GM23338 (cell line): ENCODE measurements around the gene SLCO3A1. TPM values are rescaled to one million over a fixed set of nuclear protein-coding genes. Genes with fewer than 3 reads are reported as not detected.

Experiments used
- ATAC-seq: fragments of 200-7000 bp; cut with Tn5 transposase; 3 replicates; pipeline ENCODE4 v1.9.1; 2020
- DNase-seq: peaks from one replicate; pipeline ENCODE4 v3.0.0-alpha.2; 2015; ENCODE audit warnings: low spot score
- H2AFZ ChIP-seq: fragments of 200-600 bp; sonication (generic); 2 replicates; pipeline ENCODE4 v1.8.0; 2016; ENCODE audit warnings: antibody characterized with exemption, mild to moderate bottlenecking, moderate library complexity
- H3F3A ChIP-seq: fragments of 200-600 bp; sonication (generic); replicated peaks from 2 replicates; pipeline ENCODE4 v1.8.0; 2017; ENCODE audit warnings: antibody characterized with exemption, mixed run types, low read depth
- H3K27ac ChIP-seq: fragments of 200-600 bp; sonication (generic); 2 replicates; pipeline ENCODE4 v1.6.1; 2016; ENCODE audit warnings: low read depth
- H3K27me3 ChIP-seq: fragments of 200-600 bp; sonication (generic); 2 replicates; pipeline ENCODE4 v1.8.0; 2016; ENCODE audit warnings: mild to moderate bottlenecking, mixed run types, moderate library complexity; ENCODE audit not compliant: insufficient read depth
- H3K36me3 ChIP-seq: fragments of 200-600 bp; sonication (generic); 2 replicates; pipeline ENCODE4 v1.8.0; 2016; ENCODE audit warnings: mild to moderate bottlenecking; ENCODE audit not compliant: insufficient read depth
- H3K4me1 ChIP-seq: fragments of 200-600 bp; sonication (generic); 2 replicates; pipeline ENCODE4 v1.8.0; 2016; ENCODE audit warnings: mild to moderate bottlenecking, moderate library complexity; ENCODE audit not compliant: insufficient read depth
- H3K4me2 ChIP-seq: fragments of 200-600 bp; sonication (generic); 2 replicates; pipeline ENCODE4 v1.7.1; 2017; ENCODE audit warnings: mixed run types
- H3K4me3 ChIP-seq: fragments of 200-600 bp; sonication (generic); 2 replicates; pipeline ENCODE4 v1.6.1; 2016; ENCODE audit warnings: mixed run types
- H3K79me2 ChIP-seq: fragments of 200-600 bp; sonication (generic); replicated peaks from 2 replicates; pipeline ENCODE4 v1.8.0; 2017; ENCODE audit warnings: mild to moderate bottlenecking; ENCODE audit not compliant: insufficient read depth
- H3K9me2 ChIP-seq: fragments of 200-600 bp; sonication (generic); 2 replicates; pipeline ENCODE4 v1.8.0; 2017; ENCODE audit not compliant: insufficient read depth
- H4K20me1 ChIP-seq: fragments of 200-600 bp; sonication (generic); replicated peaks from 2 replicates; pipeline ENCODE4 v1.8.0; 2017; ENCODE audit warnings: mild to moderate bottlenecking; ENCODE audit not compliant: insufficient read depth
- H3K27ac Mint-ChIP-seq: 2 replicates; pipeline ENCODE4 v1.8.0; 2020; ENCODE audit warnings: inconsistent platforms, mild to moderate bottlenecking, moderate library complexity, mixed read lengths
- H3K27me3 Mint-ChIP-seq: 3 replicates; pipeline ENCODE4 v1.8.0; 2022; ENCODE audit warnings: low read depth, mild to moderate bottlenecking, moderate library complexity, mixed read lengths, inconsistent platforms; ENCODE audit not compliant: insufficient read depth, poor library complexity
- H3K36me3 Mint-ChIP-seq: 3 replicates; pipeline ENCODE4 v1.8.0; 2021; ENCODE audit warnings: low read depth, mild to moderate bottlenecking, inconsistent platforms, moderate library complexity, mixed read lengths
- H3K4me1 Mint-ChIP-seq: 3 replicates; pipeline ENCODE4 v1.8.0; 2020; ENCODE audit warnings: mild to moderate bottlenecking, inconsistent platforms, mixed read lengths
- H3K4me3 Mint-ChIP-seq: 3 replicates; pipeline ENCODE4 v1.8.0; 2021; ENCODE audit warnings: moderate library complexity, mild to moderate bottlenecking, inconsistent platforms, mixed read lengths
- H3K9me3 Mint-ChIP-seq: 3 replicates; pipeline ENCODE4 v1.8.0; 2020; ENCODE audit warnings: moderate library complexity, mild to moderate bottlenecking, inconsistent platforms, mixed read lengths
- CREB1 ChIP-seq: fragments of 250-450 bp; sonication (Bioruptor Pico); IDR thresholded peaks from 2 replicates; pipeline ENCODE4 v1.5.0; 2020; ENCODE audit warnings: low read depth, mild to moderate bottlenecking, moderate library complexity
- EZH2 ChIP-seq: fragments of 200-600 bp; sonication (generic); IDR thresholded peaks from one replicate; pipeline ENCODE4 v1.8.0; 2017; ENCODE audit warnings: antibody characterized with exemption, mild to moderate bottlenecking, low read depth; ENCODE audit not compliant: unreplicated experiment
- EZH2phosphoT487 ChIP-seq: fragments of 200-600 bp; sonication (generic); IDR thresholded peaks from one replicate; pipeline ENCODE4 v1.8.1; 2018; ENCODE audit warnings: antibody characterized with exemption; ENCODE audit not compliant: unreplicated experiment
- POLR2AphosphoS5 ChIP-seq: IDR thresholded peaks from 2 replicates; pipeline ENCODE4 v1.6.1; 2016; ENCODE audit warnings: antibody characterized with exemption, low read depth
- STAT1 ChIP-seq: IDR thresholded peaks from one replicate; pipeline ENCODE4 v1.6.1; 2016; ENCODE audit warnings: antibody characterized with exemption; ENCODE audit not compliant: unreplicated experiment
- ZNF331 ChIP-seq: fragments of 250-450 bp; sonication (Bioruptor Pico); IDR thresholded peaks from 2 replicates; pipeline ENCODE4 v1.5.0; 2020; ENCODE audit warnings: low read depth, mild to moderate bottlenecking, moderate library complexity
- polyA plus RNA-seq: library from polyadenylated mRNA; unstranded; fragments of >200 nt; fragmentation: Nextera tagmentation; extraction: Ambion mirVana; gene quantifications from 2 replicates; pipeline ENCODE4 v1.2.1, GENCODE V29; 2016
- total RNA-seq: library from RNA; depleted of rRNA; stranded (reverse); fragments of >200 nt; shearing (Covaris generic); gene quantifications from 2 replicates; pipeline ENCODE4 v1.2.3, GENCODE V29; 2014
- TF ChIP-seq, protein P1 (sequence below): IDR thresholded peaks from one replicate; pipeline ENCODE4 v1.6.1; 2018; ENCODE audit warnings: antibody characterized with exemption; ENCODE audit not compliant: unreplicated experiment
- TF ChIP-seq, protein P2 (sequence below), 2 experiments: fragments of 200-600 bp in 1 of 2; sonication (generic) in 1 of 2; conservative IDR thresholded peaks; 2 replicates each; pipeline versions ENCODE4 v1.5.1 to v1.6.1; 2016 to 2017; ENCODE audit warnings: antibody characterized with exemption in 2 of 2, low read depth in 2 of 2, mild to moderate bottlenecking in 2 of 2, moderate library complexity in 1 of 2
- TF ChIP-seq, protein P3 (sequence below): fragments of 250-450 bp; sonication (Bioruptor Pico); IDR thresholded peaks from 2 replicates; pipeline ENCODE4 v1.5.0; 2020; ENCODE audit warnings: mild to moderate bottlenecking, moderate library complexity

SLCO3A1 gene
- total and polyA plus RNA-seq, 2 experiments from 2014 or later = 7.3 to 9.4 TPM

GRCh38 chr15:91844928-91845327 is 8.6 kb upstream of the SLCO3A1 start:
- no peaks in the 10 kb centered on the region for H4K20me1 ChIP-seq
- H2AFZ ChIP-seq = no peak overlapping the region
- ATAC-seq (peak; percentile 32; the same call in 2 of the 3 replicates), DNase-seq (no peak)
- Mint-ChIP-seq H3K9me3 (no peaks in the 10 kb centered on the region; the same call in 2 of the 3 replicates), H3K4me1 (peaks cover 7% of the 10 kb centered on the region), H3K27me3 (peaks cover 5% of the 10 kb centered on the region), H3K27ac (no peak overlapping the region), H3K36me3 (no peaks in the 10 kb centered on the region), H3K4me3 (no peak overlapping the region)
- no peaks in the 10 kb centered on the region for H3K79me2 ChIP-seq
- H3K27ac ChIP-seq = no peak overlapping the region
- H3K27me3 ChIP-seq = no peaks in the 10 kb centered on the region
- no peaks in the 10 kb centered on the region for H3K9me2 ChIP-seq
- H3K4me2 ChIP-seq = no peak overlapping the region
- no peak overlapping the region for H3K4me3 ChIP-seq
- peaks cover 8% of the 10 kb centered on the region; the same call in 1 of the 2 replicates for H3K4me1 ChIP-seq
- H3K36me3 ChIP-seq = no peaks in the 10 kb centered on the region
- TF ChIP-seq STAT1 = no peak
- TF ChIP-seq CREB1 (CRISPR knock-in tag) = no peak
- TF ChIP-seq POLR2AphosphoS5 = no peak
- TF ChIP-seq ZNF331 = no peak
- TF ChIP-seq EZH2 = no peak
- TF ChIP-seq, protein P1, sequence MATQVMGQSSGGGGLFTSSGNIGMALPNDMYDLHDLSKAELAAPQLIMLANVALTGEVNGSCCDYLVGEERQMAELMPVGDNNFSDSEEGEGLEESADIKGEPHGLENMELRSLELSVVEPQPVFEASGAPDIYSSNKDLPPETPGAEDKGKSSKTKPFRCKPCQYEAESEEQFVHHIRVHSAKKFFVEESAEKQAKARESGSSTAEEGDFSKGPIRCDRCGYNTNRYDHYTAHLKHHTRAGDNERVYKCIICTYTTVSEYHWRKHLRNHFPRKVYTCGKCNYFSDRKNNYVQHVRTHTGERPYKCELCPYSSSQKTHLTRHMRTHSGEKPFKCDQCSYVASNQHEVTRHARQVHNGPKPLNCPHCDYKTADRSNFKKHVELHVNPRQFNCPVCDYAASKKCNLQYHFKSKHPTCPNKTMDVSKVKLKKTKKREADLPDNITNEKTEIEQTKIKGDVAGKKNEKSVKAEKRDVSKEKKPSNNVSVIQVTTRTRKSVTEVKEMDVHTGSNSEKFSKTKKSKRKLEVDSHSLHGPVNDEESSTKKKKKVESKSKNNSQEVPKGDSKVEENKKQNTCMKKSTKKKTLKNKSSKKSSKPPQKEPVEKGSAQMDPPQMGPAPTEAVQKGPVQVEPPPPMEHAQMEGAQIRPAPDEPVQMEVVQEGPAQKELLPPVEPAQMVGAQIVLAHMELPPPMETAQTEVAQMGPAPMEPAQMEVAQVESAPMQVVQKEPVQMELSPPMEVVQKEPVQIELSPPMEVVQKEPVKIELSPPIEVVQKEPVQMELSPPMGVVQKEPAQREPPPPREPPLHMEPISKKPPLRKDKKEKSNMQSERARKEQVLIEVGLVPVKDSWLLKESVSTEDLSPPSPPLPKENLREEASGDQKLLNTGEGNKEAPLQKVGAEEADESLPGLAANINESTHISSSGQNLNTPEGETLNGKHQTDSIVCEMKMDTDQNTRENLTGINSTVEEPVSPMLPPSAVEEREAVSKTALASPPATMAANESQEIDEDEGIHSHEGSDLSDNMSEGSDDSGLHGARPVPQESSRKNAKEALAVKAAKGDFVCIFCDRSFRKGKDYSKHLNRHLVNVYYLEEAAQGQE = no peak
- TF ChIP-seq, protein P2, sequence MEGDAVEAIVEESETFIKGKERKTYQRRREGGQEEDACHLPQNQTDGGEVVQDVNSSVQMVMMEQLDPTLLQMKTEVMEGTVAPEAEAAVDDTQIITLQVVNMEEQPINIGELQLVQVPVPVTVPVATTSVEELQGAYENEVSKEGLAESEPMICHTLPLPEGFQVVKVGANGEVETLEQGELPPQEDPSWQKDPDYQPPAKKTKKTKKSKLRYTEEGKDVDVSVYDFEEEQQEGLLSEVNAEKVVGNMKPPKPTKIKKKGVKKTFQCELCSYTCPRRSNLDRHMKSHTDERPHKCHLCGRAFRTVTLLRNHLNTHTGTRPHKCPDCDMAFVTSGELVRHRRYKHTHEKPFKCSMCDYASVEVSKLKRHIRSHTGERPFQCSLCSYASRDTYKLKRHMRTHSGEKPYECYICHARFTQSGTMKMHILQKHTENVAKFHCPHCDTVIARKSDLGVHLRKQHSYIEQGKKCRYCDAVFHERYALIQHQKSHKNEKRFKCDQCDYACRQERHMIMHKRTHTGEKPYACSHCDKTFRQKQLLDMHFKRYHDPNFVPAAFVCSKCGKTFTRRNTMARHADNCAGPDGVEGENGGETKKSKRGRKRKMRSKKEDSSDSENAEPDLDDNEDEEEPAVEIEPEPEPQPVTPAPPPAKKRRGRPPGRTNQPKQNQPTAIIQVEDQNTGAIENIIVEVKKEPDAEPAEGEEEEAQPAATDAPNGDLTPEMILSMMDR (conservative IDR thresholded peaks at IDR 0.05; ENCODE audit: low read depth in 2 of 2) = no peak
- TF ChIP-seq, protein P3, sequence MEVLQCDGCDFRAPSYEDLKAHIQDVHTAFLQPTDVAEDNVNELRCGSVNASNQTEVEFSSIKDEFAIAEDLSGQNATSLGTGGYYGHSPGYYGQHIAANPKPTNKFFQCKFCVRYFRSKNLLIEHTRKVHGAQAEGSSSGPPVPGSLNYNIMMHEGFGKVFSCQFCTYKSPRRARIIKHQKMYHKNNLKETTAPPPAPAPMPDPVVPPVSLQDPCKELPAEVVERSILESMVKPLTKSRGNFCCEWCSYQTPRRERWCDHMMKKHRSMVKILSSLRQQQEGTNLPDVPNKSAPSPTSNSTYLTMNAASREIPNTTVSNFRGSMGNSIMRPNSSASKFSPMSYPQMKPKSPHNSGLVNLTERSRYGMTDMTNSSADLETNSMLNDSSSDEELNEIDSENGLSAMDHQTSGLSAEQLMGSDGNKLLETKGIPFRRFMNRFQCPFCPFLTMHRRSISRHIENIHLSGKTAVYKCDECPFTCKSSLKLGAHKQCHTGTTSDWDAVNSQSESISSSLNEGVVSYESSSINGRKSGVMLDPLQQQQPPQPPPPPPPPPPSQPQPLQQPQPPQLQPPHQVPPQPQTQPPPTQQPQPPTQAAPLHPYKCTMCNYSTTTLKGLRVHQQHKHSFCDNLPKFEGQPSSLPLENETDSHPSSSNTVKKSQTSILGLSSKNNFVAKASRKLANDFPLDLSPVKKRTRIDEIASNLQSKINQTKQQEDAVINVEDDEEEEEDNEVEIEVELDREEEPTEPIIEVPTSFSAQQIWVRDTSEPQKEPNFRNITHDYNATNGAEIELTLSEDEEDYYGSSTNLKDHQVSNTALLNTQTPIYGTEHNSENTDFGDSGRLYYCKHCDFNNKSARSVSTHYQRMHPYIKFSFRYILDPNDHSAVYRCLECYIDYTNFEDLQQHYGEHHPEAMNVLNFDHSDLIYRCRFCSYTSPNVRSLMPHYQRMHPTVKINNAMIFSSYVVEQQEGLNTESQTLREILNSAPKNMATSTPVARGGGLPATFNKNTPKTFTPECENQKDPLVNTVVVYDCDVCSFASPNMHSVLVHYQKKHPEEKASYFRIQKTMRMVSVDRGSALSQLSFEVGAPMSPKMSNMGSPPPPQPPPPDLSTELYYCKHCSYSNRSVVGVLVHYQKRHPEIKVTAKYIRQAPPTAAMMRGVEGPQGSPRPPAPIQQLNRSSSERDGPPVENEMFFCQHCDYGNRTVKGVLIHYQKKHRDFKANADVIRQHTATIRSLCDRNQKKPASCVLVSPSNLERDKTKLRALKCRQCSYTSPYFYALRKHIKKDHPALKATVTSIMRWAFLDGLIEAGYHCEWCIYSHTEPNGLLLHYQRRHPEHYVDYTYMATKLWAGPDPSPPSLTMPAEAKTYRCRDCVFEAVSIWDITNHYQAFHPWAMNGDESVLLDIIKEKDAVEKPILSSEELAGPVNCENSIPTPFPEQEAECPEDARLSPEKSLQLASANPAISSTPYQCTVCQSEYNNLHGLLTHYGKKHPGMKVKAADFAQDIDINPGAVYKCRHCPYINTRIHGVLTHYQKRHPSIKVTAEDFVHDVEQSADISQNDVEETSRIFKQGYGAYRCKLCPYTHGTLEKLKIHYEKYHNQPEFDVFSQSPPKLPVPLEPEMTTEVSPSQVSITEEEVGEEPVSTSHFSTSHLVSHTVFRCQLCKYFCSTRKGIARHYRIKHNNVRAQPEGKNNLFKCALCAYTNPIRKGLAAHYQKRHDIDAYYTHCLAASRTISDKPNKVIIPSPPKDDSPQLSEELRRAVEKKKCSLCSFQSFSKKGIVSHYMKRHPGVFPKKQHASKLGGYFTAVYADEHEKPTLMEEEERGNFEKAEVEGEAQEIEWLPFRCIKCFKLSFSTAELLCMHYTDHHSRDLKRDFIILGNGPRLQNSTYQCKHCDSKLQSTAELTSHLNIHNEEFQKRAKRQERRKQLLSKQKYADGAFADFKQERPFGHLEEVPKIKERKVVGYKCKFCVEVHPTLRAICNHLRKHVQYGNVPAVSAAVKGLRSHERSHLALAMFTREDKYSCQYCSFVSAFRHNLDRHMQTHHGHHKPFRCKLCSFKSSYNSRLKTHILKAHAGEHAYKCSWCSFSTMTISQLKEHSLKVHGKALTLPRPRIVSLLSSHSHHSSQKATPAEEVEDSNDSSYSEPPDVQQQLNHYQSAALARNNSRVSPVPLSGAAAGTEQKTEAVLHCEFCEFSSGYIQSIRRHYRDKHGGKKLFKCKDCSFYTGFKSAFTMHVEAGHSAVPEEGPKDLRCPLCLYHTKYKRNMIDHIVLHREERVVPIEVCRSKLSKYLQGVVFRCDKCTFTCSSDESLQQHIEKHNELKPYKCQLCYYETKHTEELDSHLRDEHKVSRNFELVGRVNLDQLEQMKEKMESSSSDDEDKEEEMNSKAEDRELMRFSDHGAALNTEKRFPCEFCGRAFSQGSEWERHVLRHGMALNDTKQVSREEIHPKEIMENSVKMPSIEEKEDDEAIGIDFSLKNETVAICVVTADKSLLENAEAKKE (CRISPR knock-in tag) = no peak
- no peak for TF ChIP-seq EZH2phosphoT487
- H3F3A ChIP-seq = no peaks in the 10 kb centered on the region
